Inflammatory macrophage treated with lipopolysaccharide for 1 hour (primary cell): ENCODE results near the gene DDX42.

Source experiments
- DNase-seq, 2 donors: peaks; one replicate each; pipeline ENCODE4 v3.0.0-alpha.2; 2020 to 2022

DDX42 gene

GRCh38 chr17:63774141-63774968 is at the start of gene DDX42:
Gene DDX42 (plus strand): TSS chr17:63774170. CDS start chr17:63787050, 12,880 bp downstream.
- no peak for DNase-seq

GRCh38 chr17:63735691-63736090 is 38.3 kb upstream of the DDX42 start:
- DNase-seq = peak in 1 of 2 donors; percentile 12

GRCh38 chr17:63740464-63741142 is 33.4 kb upstream of the DDX42 start:
- DNase-seq = no peak

- no peak for DNase-seq
These were observed 32.9 kb upstream of the DDX42 start for GRCh38 chr17:63741143-63741407.

GRCh38 chr17:63741408-63742173 is 32.4 kb upstream of the DDX42 start, which contains the start of gene STRADA:
Gene STRADA (minus strand): TSS chr17:63741799. CDS start chr17:63728369, 13,430 bp downstream.
- DNase-seq = peak; percentile 94 to 97

GRCh38 chr17:63751806-63752205 is 22.2 kb upstream of the DDX42 start:
- DNase-seq = peak; percentile 37 to 59

- DNase-seq = no peak
These were observed 21.3 kb upstream of the DDX42 start for GRCh38 chr17:63752707-63753106.

- DNase-seq = peak; percentile 43 to 52
These were observed 20.8 kb upstream of the DDX42 start for GRCh38 chr17:63753215-63753614.

GRCh38 chr17:63754046-63754445 is 19.9 kb upstream of the DDX42 start:
- DNase-seq = no peak

GRCh38 chr17:63758428-63758827 is 15.5 kb upstream of the DDX42 start:
- DNase-seq = no peak

GRCh38 chr17:63760771-63761539 is 13.0 kb upstream of the DDX42 start:
- DNase-seq = peak; percentile 22 to 35

- DNase-seq = peak in 1 of 2 donors; percentile 31
These were observed 11.6 kb upstream of the DDX42 start for GRCh38 chr17:63762161-63763078.

- DNase-seq = no peak
These were observed 9.3 kb upstream of the DDX42 start for GRCh38 chr17:63764716-63765115.

- DNase-seq = no peak
These were observed 7.2 kb upstream of the DDX42 start for GRCh38 chr17:63766754-63767153.

GRCh38 chr17:63768433-63768832 is 5.5 kb upstream of the DDX42 start:
- DNase-seq = no peak

- peak in 1 of 2 donors; percentile 22 for DNase-seq
These were observed 1.1 kb upstream of the DDX42 start for GRCh38 chr17:63772801-63773271.

GRCh38 chr17:63773272-63774140 is 464 bp upstream of the DDX42 start, which contains the start of gene CCDC47:
Gene CCDC47 (minus strand): TSS chr17:63773597. CDS start chr17:63766175, 7,422 bp downstream.
- peak; percentile 99 for DNase-seq

GRCh38 chr17:63774969-63775265 is 947 bp downstream of the DDX42 start:
- DNase-seq = peak; percentile 36 to 48

- no peak for DNase-seq
These were observed 1.4 kb downstream of the DDX42 start for GRCh38 chr17:63775420-63775819.

GRCh38 chr17:63780507-63780906 is 6.5 kb downstream of the DDX42 start:
- DNase-seq = no peak
